ENCODE measurements around the gene ITPR2.

DNA sequence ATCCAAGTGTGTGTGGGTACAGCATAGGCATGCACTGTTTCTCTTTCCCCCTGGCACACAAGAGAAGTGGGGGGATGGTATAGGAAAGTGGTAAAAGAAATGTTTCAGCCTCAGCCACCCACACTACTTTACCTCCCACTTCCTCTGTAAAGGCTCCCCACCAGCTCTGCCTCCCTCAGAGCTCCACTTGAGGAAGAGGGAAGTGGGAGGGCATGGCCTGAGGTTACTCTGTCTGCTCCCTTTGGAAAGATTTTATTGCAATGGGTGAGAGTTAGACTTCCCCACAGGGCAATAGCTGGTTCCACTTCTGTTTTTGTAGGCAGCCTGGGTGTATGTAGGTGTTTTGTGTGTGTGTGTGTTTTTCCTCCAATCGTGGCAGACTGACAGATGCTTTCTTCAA lies 492.3 kb downstream of the ITPR2 start:
- TF ChIP-seq, protein P1, sequence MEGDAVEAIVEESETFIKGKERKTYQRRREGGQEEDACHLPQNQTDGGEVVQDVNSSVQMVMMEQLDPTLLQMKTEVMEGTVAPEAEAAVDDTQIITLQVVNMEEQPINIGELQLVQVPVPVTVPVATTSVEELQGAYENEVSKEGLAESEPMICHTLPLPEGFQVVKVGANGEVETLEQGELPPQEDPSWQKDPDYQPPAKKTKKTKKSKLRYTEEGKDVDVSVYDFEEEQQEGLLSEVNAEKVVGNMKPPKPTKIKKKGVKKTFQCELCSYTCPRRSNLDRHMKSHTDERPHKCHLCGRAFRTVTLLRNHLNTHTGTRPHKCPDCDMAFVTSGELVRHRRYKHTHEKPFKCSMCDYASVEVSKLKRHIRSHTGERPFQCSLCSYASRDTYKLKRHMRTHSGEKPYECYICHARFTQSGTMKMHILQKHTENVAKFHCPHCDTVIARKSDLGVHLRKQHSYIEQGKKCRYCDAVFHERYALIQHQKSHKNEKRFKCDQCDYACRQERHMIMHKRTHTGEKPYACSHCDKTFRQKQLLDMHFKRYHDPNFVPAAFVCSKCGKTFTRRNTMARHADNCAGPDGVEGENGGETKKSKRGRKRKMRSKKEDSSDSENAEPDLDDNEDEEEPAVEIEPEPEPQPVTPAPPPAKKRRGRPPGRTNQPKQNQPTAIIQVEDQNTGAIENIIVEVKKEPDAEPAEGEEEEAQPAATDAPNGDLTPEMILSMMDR (IDR thresholded peaks at IDR 0.05; ENCODE audit: low read depth, low read length): no peak
- TF ChIP-seq EZH2phosphoT487 (IDR thresholded peaks at IDR 0.05; ENCODE audit: low read depth): no peak

Data from OCI-LY3 (cell line).